ENCODE results near the gene SKIC8. TPM values are rescaled to one million over a fixed set of nuclear protein-coding genes. Genes with fewer than 3 reads are reported as not detected.

SKIC8 gene
- total and polyA plus RNA-seq, 2 donors from 2014 or later, result 48.5 to 87.4 TPM

DNA sequence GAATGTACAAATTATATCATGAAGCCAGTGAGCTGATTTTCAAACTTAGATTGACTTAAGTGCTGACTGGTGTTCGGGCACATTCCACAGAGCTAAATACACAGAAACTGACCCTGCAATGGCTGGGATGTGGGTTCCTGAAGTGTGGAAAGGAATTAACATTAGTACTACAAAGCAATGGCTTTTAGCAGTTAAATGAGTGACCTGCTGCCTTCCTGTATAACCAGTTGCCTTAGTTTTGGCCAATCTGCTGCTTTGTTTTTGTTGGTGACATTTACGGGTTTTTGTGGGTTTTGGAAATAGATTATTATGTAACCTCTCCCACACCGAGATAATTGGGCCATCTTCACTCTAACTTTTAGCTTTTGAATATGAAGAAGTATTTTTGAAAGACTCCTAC, 2.4 kb upstream of the SKIC8 start:
- Histone ChIP-seq H3K36me3 (ENCODE audit: control insufficient read depth in 2 of 3, insufficient read depth in 3 of 3, low read length in 3 of 3) (no peaks in the 10 kb centered on the region), H3K27ac (ENCODE audit: low read depth in 2 of 2, low read length in 2 of 2) (no peak overlapping the region), H3K9me3 (ENCODE audit: control insufficient read depth in 2 of 3, insufficient read depth in 1 of 3, low read length in 3 of 3) (no peaks in the 10 kb centered on the region), H3K4me3 (ENCODE audit: low read length in 3 of 3) (no peak overlapping the region), H3K27me3 (ENCODE audit: control insufficient read depth, insufficient read depth, low read length) (no peaks in the 10 kb centered on the region), H3K9ac (ENCODE audit: low read length in 3 of 3) (no peak overlapping the region), H3K4me1 (ENCODE audit: control insufficient read depth in 2 of 3, insufficient read depth in 2 of 3, low read depth in 1 of 3, low read length in 3 of 3) (no peaks in the 10 kb centered on the region)
- TF ChIP-seq, protein P1, sequence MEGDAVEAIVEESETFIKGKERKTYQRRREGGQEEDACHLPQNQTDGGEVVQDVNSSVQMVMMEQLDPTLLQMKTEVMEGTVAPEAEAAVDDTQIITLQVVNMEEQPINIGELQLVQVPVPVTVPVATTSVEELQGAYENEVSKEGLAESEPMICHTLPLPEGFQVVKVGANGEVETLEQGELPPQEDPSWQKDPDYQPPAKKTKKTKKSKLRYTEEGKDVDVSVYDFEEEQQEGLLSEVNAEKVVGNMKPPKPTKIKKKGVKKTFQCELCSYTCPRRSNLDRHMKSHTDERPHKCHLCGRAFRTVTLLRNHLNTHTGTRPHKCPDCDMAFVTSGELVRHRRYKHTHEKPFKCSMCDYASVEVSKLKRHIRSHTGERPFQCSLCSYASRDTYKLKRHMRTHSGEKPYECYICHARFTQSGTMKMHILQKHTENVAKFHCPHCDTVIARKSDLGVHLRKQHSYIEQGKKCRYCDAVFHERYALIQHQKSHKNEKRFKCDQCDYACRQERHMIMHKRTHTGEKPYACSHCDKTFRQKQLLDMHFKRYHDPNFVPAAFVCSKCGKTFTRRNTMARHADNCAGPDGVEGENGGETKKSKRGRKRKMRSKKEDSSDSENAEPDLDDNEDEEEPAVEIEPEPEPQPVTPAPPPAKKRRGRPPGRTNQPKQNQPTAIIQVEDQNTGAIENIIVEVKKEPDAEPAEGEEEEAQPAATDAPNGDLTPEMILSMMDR (IDR thresholded peaks at IDR 0.05; ENCODE audit: borderline replicate concordance, extremely low read depth, insufficient read depth), result no peak
- DNase-seq, result peak in 2 of 5 donors; percentile 18 to 40
- intact Hi-C loops (cut with DNase I), result no loop called here
- no peak for FAIRE-seq

- Histone ChIP-seq H3K4me3 (ENCODE audit: low read length in 3 of 3) (no peak overlapping the region), H3K9me3 (ENCODE audit: control insufficient read depth in 2 of 3, insufficient read depth in 1 of 3, low read length in 3 of 3) (no peaks in the 10 kb centered on the region), H3K27me3 (ENCODE audit: control insufficient read depth, insufficient read depth, low read length) (no peaks in the 10 kb centered on the region), H3K27ac (ENCODE audit: low read depth in 2 of 2, low read length in 2 of 2) (no peak overlapping the region), H3K36me3 (ENCODE audit: control insufficient read depth in 2 of 3, insufficient read depth in 3 of 3, low read length in 3 of 3) (no peaks in the 10 kb centered on the region), H3K9ac (ENCODE audit: low read length in 3 of 3) (no peak overlapping the region), H3K4me1 (ENCODE audit: control insufficient read depth in 2 of 3, insufficient read depth in 2 of 3, low read depth in 1 of 3, low read length in 3 of 3) (no peaks in the 10 kb centered on the region)
- DNase-seq (no peak), FAIRE-seq (no peak)
- TF ChIP-seq, protein P1 (IDR thresholded peaks at IDR 0.05; ENCODE audit: borderline replicate concordance, extremely low read depth, insufficient read depth), result no peak
- intact Hi-C loops (cut with DNase I), result no loop called here
Observed at GRCh38 chr15:78301326-78301725, 1.9 kb upstream of the SKIC8 start.

GRCh38 chr15:78292219-78292618, 7.2 kb downstream of the SKIC8 start:
- H3K36me3 ChIP-seq (ENCODE audit: control insufficient read depth in 2 of 3, insufficient read depth in 3 of 3, low read length in 3 of 3), result peaks cover 3 to 23% (median 18%) of the 10 kb centered on the region in 3 donors
- H3K27ac ChIP-seq (ENCODE audit: low read depth in 2 of 2, low read length in 2 of 2), result no peak overlapping the region
- TF ChIP-seq, protein P1 (IDR thresholded peaks at IDR 0.05; ENCODE audit: borderline replicate concordance, extremely low read depth, insufficient read depth), result no peak
- H3K9me3 ChIP-seq (ENCODE audit: control insufficient read depth in 2 of 3, insufficient read depth in 1 of 3, low read length in 3 of 3), result no peaks in the 10 kb centered on the region
- DNase-seq (no peak), FAIRE-seq (no peak)
- no peaks in the 10 kb centered on the region for H3K27me3 ChIP-seq (ENCODE audit: control insufficient read depth, insufficient read depth, low read length)
- no peak overlapping the region for H3K9ac ChIP-seq (ENCODE audit: low read length in 3 of 3)
- H3K4me1 ChIP-seq (ENCODE audit: control insufficient read depth in 2 of 3, insufficient read depth in 2 of 3, low read depth in 1 of 3, low read length in 3 of 3), result no peaks in the 10 kb centered on the region
- no peak overlapping the region for H3K4me3 ChIP-seq (ENCODE audit: low read length in 3 of 3)
- intact Hi-C loops (cut with DNase I), result no loop called here

- Histone ChIP-seq H3K9me3 (ENCODE audit: control insufficient read depth in 2 of 3, insufficient read depth in 1 of 3, low read length in 3 of 3) (no peaks in the 10 kb centered on the region), H3K27me3 (ENCODE audit: control insufficient read depth, insufficient read depth, low read length) (no peaks in the 10 kb centered on the region), H3K27ac (ENCODE audit: low read depth in 2 of 2, low read length in 2 of 2) (no peak overlapping the region), H3K4me3 (ENCODE audit: low read length in 3 of 3) (no peak overlapping the region), H3K36me3 (ENCODE audit: control insufficient read depth in 2 of 3, insufficient read depth in 3 of 3, low read length in 3 of 3) (peaks cover 3 to 26% (median 20%) of the 10 kb centered on the region in 3 donors), H3K4me1 (ENCODE audit: control insufficient read depth in 2 of 3, insufficient read depth in 2 of 3, low read depth in 1 of 3, low read length in 3 of 3) (no peaks in the 10 kb centered on the region), H3K9ac (ENCODE audit: low read length in 3 of 3) (no peak overlapping the region)
- TF ChIP-seq, protein P1 (IDR thresholded peaks at IDR 0.05; ENCODE audit: borderline replicate concordance, extremely low read depth, insufficient read depth), result no peak
- intact Hi-C loops (cut with DNase I), result no loop called here
- FAIRE-seq (no peak), DNase-seq (no peak)
Observed at GRCh38 chr15:78291698-78292097, 7.7 kb downstream of the SKIC8 start.
